Inflammatory macrophage treated with lipopolysaccharide for 1 hour (primary cell): ENCODE measurements around the gene COL15A1.
A peak's percentile ranks its signal among the peaks of the same experiment; 100 is the strongest.

Experiments used
- DNase-seq, 2 donors: peaks; one replicate each; pipeline ENCODE4 v3.0.0-alpha.2; 2020 to 2022

The COL15A1 gene

GRCh38 chr9:99019510-99020331 lies 76.0 kb downstream of the COL15A1 start:
- DNase-seq, result peak; percentile 65 to 82

- DNase-seq, result no peak
Observed at GRCh38 chr9:99020786-99021436, 77.2 kb downstream of the COL15A1 start.

GRCh38 chr9:99021512-99021911 lies 77.8 kb downstream of the COL15A1 start:
- no peak for DNase-seq

- DNase-seq, result no peak
Observed at GRCh38 chr9:99023231-99023630, 79.5 kb downstream of the COL15A1 start.

- DNase-seq, result no peak
Observed at GRCh38 chr9:99023831-99024230, 80.1 kb downstream of the COL15A1 start.

GRCh38 chr9:99024959-99025358 lies 81.3 kb downstream of the COL15A1 start:
- no peak for DNase-seq

GRCh38 chr9:99025616-99026270 lies 82.0 kb downstream of the COL15A1 start:
- no peak for DNase-seq

GRCh38 chr9:99026271-99026955 lies 82.7 kb downstream of the COL15A1 start:
- no peak for DNase-seq

GRCh38 chr9:99026956-99027298 lies 83.2 kb downstream of the COL15A1 start:
- no peak for DNase-seq

- DNase-seq, result no peak
Observed at GRCh38 chr9:99027443-99027842, 83.7 kb downstream of the COL15A1 start.

GRCh38 chr9:99029083-99029645 lies 85.5 kb downstream of the COL15A1 start:
- peak; percentile 61 for DNase-seq

- peak; percentile 54 to 79 for DNase-seq
Observed at GRCh38 chr9:99030092-99030511, 86.4 kb downstream of the COL15A1 start.

- DNase-seq, result no peak
Observed at GRCh38 chr9:99030610-99031109, 87.0 kb downstream of the COL15A1 start.

GRCh38 chr9:99031319-99031718 lies 87.6 kb downstream of the COL15A1 start:
- DNase-seq, result no peak

- no peak for DNase-seq
Observed at GRCh38 chr9:99031994-99032393, 88.3 kb downstream of the COL15A1 start.

- no peak for DNase-seq
Observed at GRCh38 chr9:99034149-99034548, 90.4 kb downstream of the COL15A1 start.

GRCh38 chr9:99035313-99035712 lies 91.6 kb downstream of the COL15A1 start:
- no peak for DNase-seq

- DNase-seq, result no peak
Observed at GRCh38 chr9:99037769-99038483, 94.2 kb downstream of the COL15A1 start.

- no peak for DNase-seq
Observed at GRCh38 chr9:99038484-99038820, 94.7 kb downstream of the COL15A1 start.

GRCh38 chr9:99039505-99040182 lies 95.9 kb downstream of the COL15A1 start:
- peak; percentile 62 to 68 for DNase-seq

- DNase-seq, result no peak
Observed at GRCh38 chr9:99040251-99040900, 96.7 kb downstream of the COL15A1 start.
